ENCODE data around the gene ZNF780B.

DNA sequence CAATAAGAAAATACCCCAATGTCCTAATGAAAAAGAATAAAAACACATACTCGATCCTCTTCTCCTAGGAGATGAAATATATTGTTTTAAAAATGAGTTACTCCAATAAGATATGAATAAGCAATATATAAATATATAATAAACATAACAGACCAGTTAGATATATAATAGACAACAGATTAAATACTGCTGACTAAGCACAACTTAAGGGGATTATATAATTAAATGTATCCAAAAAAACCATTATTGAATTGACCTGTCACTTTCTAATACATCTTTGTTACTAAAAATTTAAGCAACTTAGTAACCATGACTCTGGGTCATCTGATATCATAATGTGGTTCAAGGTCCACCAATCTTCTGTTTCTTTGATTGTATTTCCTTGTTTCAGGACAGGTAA, 14.0 kb upstream of the ZNF780B start:
- TF ChIP-seq CSDC2 (CRISPR knock-in tag; IDR thresholded peaks at IDR 0.05) (no peak), ZNF8 (CRISPR knock-in tag; IDR thresholded peaks at IDR 0.05) (no peak), ARNTL (CRISPR knock-in tag; IDR thresholded peaks at IDR 0.05; ENCODE audit: borderline replicate concordance, low read depth) (no peak), ZNF70 (CRISPR knock-in tag; IDR thresholded peaks at IDR 0.05) (no peak)
